HEK293T (cell line): ENCODE results near the gene DSCAM.

Source experiments
- BHLHE40 ChIP-seq: fragments of 450-650 bp; IDR thresholded peaks from 2 replicates; pipeline ENCODE4 v1.6.1; 2016; ENCODE audit warnings: mild to moderate bottlenecking, moderate library complexity, borderline replicate concordance
- ELF4 ChIP-seq: fragments of 450-650 bp; IDR thresholded peaks from 2 replicates; pipeline ENCODE4 v1.6.1; 2017; ENCODE audit warnings: antibody characterized with exemption
- FOXK2 ChIP-seq: fragments of 450-650 bp; IDR thresholded peaks from 2 replicates; pipeline ENCODE4 v1.6.1; 2016; ENCODE audit warnings: mild to moderate bottlenecking
- FOXM1 ChIP-seq: fragments of 450-650 bp; IDR thresholded peaks from 2 replicates; pipeline ENCODE4 v1.6.1; 2017; ENCODE audit warnings: mild to moderate bottlenecking, borderline replicate concordance
- SP1 ChIP-seq: fragments of 450-650 bp; IDR thresholded peaks from 2 replicates; pipeline ENCODE4 v1.6.1; 2017
- SUZ12 ChIP-seq: fragments of 450-650 bp; IDR thresholded peaks from 2 replicates; pipeline ENCODE4 v1.6.1; 2016; ENCODE audit warnings: mild to moderate bottlenecking
- TARDBP ChIP-seq: fragments of 450-650 bp; IDR thresholded peaks from 2 replicates; pipeline ENCODE4 v1.6.1; 2016

DNA sequence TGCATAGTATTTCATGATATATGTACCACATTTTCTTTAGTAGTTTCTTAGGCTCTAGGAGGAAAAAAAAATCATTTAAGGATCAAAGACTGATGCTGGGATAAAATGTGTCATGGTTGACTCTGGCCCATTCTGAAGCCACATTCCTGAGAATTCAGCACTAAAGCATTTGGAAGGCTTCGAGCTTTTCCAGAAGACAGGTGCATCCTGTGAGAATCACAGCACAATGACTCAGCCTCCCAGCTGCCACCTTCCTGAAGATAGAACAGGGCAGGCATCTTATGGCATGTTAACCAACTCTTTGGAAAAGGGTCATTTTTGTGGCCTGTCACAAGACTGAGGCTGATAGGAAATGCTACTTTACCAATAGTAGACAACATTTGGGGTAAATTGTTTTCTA lies 619.9 kb downstream of the DSCAM start:
- no peak for TF ChIP-seq SUZ12
- TF ChIP-seq BHLHE40, result no peak
- no peak for TF ChIP-seq SP1
- no peak for TF ChIP-seq FOXM1
- TF ChIP-seq TARDBP, result no peak
- TF ChIP-seq FOXK2, result no peak
- no peak for TF ChIP-seq ELF4
